ENCODE results near the gene TIGD6.
"Not testable (repeated sequence)": the region's sequence is repeated elsewhere in the genome, so short reads cannot be mapped to it uniquely, and the experiment has no call there.

GRCh38 chr5:149943177-149943949, 57.1 kb downstream of the TIGD6 start:
- not testable (repeated sequence) for TF ChIP-seq EZH2phosphoT487 (IDR thresholded peaks at IDR 0.05; ENCODE audit: unreplicated experiment); CTCF (conservative IDR thresholded peaks at IDR 0.05; ENCODE audit: low read depth in 2 of 2); REST (IDR thresholded peaks at IDR 0.05; ENCODE audit: unreplicated experiment); ZNF331 (CRISPR knock-in tag; IDR thresholded peaks at IDR 0.05; ENCODE audit: low read depth)

Data from GM23338 (cell line).